Naive thymus-derived CD4-positive, alpha-beta T cell (primary cell): ENCODE measurements around the gene TEX101. TPM values are rescaled to one million over a fixed set of nuclear protein-coding genes. Genes with fewer than 3 reads are reported as not detected.
A peak's percentile ranks its signal among the peaks of the same experiment; 100 is the strongest.

ENCODE experiments used
- ATAC-seq: fragments of 150-1000 bp; cut with Tn5 transposase; 2 replicates; pipeline ENCODE4 v1.10.0; 2021; ENCODE audit warnings: mild to moderate bottlenecking, moderate library complexity
- CTCF ChIA-PET: fragments of 350-600 bp; sonication (Branson Sonifier 250); formaldehyde crosslinking; loops from one replicate; lab custom pipeline; 2021; ENCODE audit warnings: antibody characterized with exemption; lab: Charles Lee
- POLR2A ChIA-PET: fragments of 350-600 bp; sonication (Branson Sonifier 250); formaldehyde crosslinking; loops from one replicate; lab custom pipeline; 2021; ENCODE audit warnings: antibody characterized with exemption, inconsistent platforms; lab: Charles Lee
- DNase-seq, 9 donors: peaks; one replicate each; pipeline versions ENCODE4 v3.0.0 to v3.0.0-alpha.2; 2020 to 2022; ENCODE audit warnings: mixed read lengths in 1 of 9
- H3K27ac ChIP-seq: one replicate; pipeline ENCODE4 v1.7.0; 2013; ENCODE audit warnings: mild to moderate bottlenecking, low read depth, low read length, moderate library complexity
- H3K27me3 ChIP-seq, 2 donors: one replicate each; pipeline ENCODE4 v1.7.0; 2013; ENCODE audit warnings: low read length in 2 of 2, mild to moderate bottlenecking in 2 of 2, moderate library complexity in 2 of 2; ENCODE audit not compliant: control insufficient read depth in 2 of 2, insufficient read depth in 2 of 2
- H3K36me3 ChIP-seq, 3 experiments: 1 replicate in 2 of 3; 2 replicates in 1 of 3; pipeline ENCODE4 v1.7.0; 2013; ENCODE audit warnings: low read length in 3 of 3, mild to moderate bottlenecking in 3 of 3, moderate library complexity in 1 of 3; ENCODE audit not compliant: insufficient read depth in 3 of 3, control insufficient read depth in 2 of 3
- H3K4me1 ChIP-seq, 2 donors: one replicate each; pipeline ENCODE4 v1.7.0; 2013; ENCODE audit warnings: low read length in 2 of 2, mild to moderate bottlenecking in 2 of 2, moderate library complexity in 1 of 2; ENCODE audit not compliant: control insufficient read depth in 2 of 2, insufficient read depth in 2 of 2
- H3K4me3 ChIP-seq: 2 replicates; pipeline ENCODE4 v1.7.0; 2013; ENCODE audit warnings: mild to moderate bottlenecking, low read length
- H3K9me3 ChIP-seq, 3 experiments: 1 replicate in 2 of 3; 2 replicates in 1 of 3; pipeline ENCODE4 v1.7.0; 2013; ENCODE audit warnings: low read length in 3 of 3; ENCODE audit not compliant: control insufficient read depth in 2 of 3
- H3K27ac Mint-ChIP-seq, 9 donors: one replicate each; pipeline ENCODE4 v1.8.0; 2020 to 2022; ENCODE audit warnings: mixed read lengths in 9 of 9, mild to moderate bottlenecking in 8 of 9, moderate library complexity in 5 of 9, inconsistent platforms in 2 of 9
- H3K27me3 Mint-ChIP-seq, 5 donors: one replicate each; pipeline ENCODE4 v1.8.0; 2021 to 2022; ENCODE audit warnings: mixed read lengths in 5 of 5, mild to moderate bottlenecking in 1 of 5
- H3K36me3 Mint-ChIP-seq, 5 donors: one replicate each; pipeline ENCODE4 v1.8.0; 2020 to 2022; ENCODE audit warnings: mixed read lengths in 5 of 5, mild to moderate bottlenecking in 3 of 5, inconsistent platforms in 1 of 5
- H3K4me1 Mint-ChIP-seq, 7 donors: one replicate each; pipeline ENCODE4 v1.8.0; 2020 to 2022; ENCODE audit warnings: mixed read lengths in 7 of 7, mild to moderate bottlenecking in 3 of 7, inconsistent platforms in 1 of 7
- H3K4me3 Mint-ChIP-seq, 10 donors: one replicate each; pipeline ENCODE4 v1.8.0; 2020 to 2022; ENCODE audit warnings: mild to moderate bottlenecking in 10 of 10, mixed read lengths in 10 of 10, moderate library complexity in 6 of 10, inconsistent platforms in 2 of 10
- H3K9me3 Mint-ChIP-seq, 11 donors: one replicate each; pipeline ENCODE4 v1.8.0; 2020 to 2022; ENCODE audit warnings: mixed read lengths in 11 of 11, mild to moderate bottlenecking in 4 of 11, inconsistent platforms in 1 of 11, moderate library complexity in 1 of 11
- intact Hi-C, 2 donors: fragments of 100-400 bp; cut with micrococcal nuclease; formaldehyde crosslinking; loops; one replicate each; pipeline ENCODE4 v1.15.1; 2023
- polyA plus RNA-seq, 2 donors: library from polyadenylated mRNA; unstranded; fragments of 300-500 nt; fragmentation: Illumina TruSeq; gene quantifications; one replicate each; pipeline ENCODE4 v1.2.3, GENCODE V29; 2021
- total RNA-seq, 6 experiments: library from RNA in 5 of 6; stranded (reverse) in 5 of 6; gene quantifications; 1 replicate in 5 of 6; 2 replicates in 1 of 6; pipeline ENCODE4 v1.2.3 and lab custom pipeline; 2021 to 2026

TEX101 gene
- total and polyA plus RNA-seq, 7 experiments from 2014 or later: 1.1 TPM; not detected in 6

DNA sequence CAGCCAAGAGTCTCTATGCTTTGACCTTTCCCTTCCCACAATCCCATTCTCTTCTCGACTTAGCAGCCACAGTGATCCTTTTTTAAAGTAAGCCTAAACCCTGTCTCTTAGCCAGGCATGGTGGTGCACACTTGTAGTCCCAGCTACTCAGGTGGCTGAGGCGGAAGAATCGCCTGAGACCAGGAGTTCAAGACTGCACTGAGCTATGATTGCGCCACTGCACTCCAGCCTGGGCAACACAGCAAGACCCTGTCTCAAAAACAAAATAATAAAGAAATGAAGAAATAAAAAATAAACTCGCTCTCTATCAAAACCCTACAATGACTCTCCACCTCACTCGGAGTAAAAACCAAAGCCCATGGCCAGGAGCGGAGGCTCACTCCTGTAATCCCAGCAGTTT lies 14.7 kb downstream of the TEX101 start:
- no peak overlapping the region for H3K4me3 Mint-ChIP-seq
- ATAC-seq: no peak
- no peaks in the 10 kb centered on the region for H3K36me3 Mint-ChIP-seq
- no peak overlapping the region for H3K27ac ChIP-seq
- H3K9me3 ChIP-seq: no peaks in the 10 kb centered on the region
- peaks cover 18 to 37% (median 28%) of the 10 kb centered on the region in 7 donors for H3K4me1 Mint-ChIP-seq
- H3K9me3 Mint-ChIP-seq: no peaks in the 10 kb centered on the region
- peaks cover 0 to 8% (median 0%) of the 10 kb centered on the region in 5 donors for H3K27me3 Mint-ChIP-seq
- DNase-seq: no peak
- H3K36me3 ChIP-seq: no peaks in the 10 kb centered on the region
- CTCF ChIA-PET: interaction anchor here (1.1 to 1.2 kb wide), 2 partner anchors 18 to 90 kb away, joined by 3 to 5 read pairs; no protein-coding TSS in a partner anchor
- H3K27ac Mint-ChIP-seq: peak overlapping the region in 3 of 9 donors; percentile 1 to 88 (median 60)
- intact Hi-C loops: no loop called here
- POLR2A ChIA-PET: interaction anchor here (0.7 kb wide), 1 partner anchor 75 kb away, joined by 3 read pairs; no protein-coding TSS in a partner anchor
- H3K4me3 ChIP-seq: no peak overlapping the region
- H3K4me1 ChIP-seq: peaks cover 5 to 11% of the 10 kb centered on the region in 2 donors
- no peaks in the 10 kb centered on the region for H3K27me3 ChIP-seq

DNA sequence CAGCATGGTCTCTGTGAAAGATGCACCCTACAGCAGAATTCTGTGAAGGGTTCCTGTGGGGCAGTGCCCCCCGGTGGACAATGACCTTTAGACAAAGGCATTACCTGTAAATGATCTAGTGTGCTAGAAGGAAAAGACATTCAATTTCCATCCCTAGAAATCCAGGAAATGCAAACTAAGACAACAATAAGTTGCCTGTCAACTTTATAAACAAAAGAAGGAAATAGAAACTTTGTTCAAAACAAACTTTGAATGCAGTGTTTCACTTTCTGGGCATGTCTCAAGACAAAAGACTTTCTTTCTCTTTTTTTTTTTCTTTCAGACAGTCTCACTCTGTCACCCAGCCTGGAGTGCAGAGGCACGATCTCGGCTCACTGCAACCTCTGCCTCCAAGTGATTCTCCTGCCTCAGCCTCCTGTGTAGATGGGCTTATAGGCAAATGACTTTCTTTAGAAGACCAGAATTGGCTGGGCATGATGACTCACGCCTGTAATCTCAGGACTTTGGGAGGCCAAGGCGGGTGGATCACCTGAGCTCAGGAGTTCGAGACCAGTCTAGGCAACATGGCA lies 15.5 kb downstream of the TEX101 start:
- Histone ChIP-seq H3K4me3 (no peak overlapping the region), H3K9me3 (no peaks in the 10 kb centered on the region), H3K4me1 (peaks cover 5 to 11% of the 10 kb centered on the region in 2 donors), H3K27me3 (no peaks in the 10 kb centered on the region), H3K27ac (no peak overlapping the region), H3K36me3 (no peaks in the 10 kb centered on the region)
- no peaks in the 10 kb centered on the region for H3K9me3 Mint-ChIP-seq
- H3K36me3 Mint-ChIP-seq: no peaks in the 10 kb centered on the region
- DNase-seq (peak in 2 of 9 donors; percentile 30 to 58), ATAC-seq (no peak)
- H3K27ac Mint-ChIP-seq: peak overlapping the region in 6 of 9 donors; percentile 28 to 92 (median 68)
- ChIA-PET CTCF (interaction anchor here (0.7 to 4.9 kb wide), 5 partner anchors 18 to 95 kb away, joined by 3 to 74 read pairs (median 4); partner anchors contain the start of gene LYPD3), POLR2A (no interaction called here)
- peak overlapping the region in 3 of 10 donors; percentile 40 to 61 (median 57) for H3K4me3 Mint-ChIP-seq
- intact Hi-C loops: loop anchor here in 1 of 2 donors (10.0 kb wide), 1 partner anchor 355 kb away; the partner anchor contains the start of gene KCNN4
- peaks cover 16 to 37% (median 25%) of the 10 kb centered on the region in 7 donors for H3K4me1 Mint-ChIP-seq
- peaks cover 0 to 6% (median 0%) of the 10 kb centered on the region in 5 donors for H3K27me3 Mint-ChIP-seq

DNA sequence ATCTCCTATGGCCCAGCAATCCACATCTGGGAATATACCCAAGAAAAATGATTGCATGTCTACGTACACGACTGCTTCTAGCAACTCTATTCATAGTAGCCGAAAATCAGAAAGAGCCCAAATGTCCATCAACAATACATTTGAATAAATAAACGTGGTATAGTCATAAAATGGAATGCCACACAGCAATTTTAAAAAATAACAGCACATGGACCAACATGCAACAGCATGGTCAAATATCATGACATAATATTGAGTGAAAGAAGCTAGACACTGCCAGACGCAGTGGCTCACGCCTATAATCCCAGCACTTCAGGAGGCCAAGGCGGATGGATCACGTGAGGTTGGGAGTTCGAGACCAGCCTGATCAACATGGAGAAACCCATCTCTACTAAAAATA lies 16.3 kb downstream of the TEX101 start:
- CTCF ChIA-PET: interaction anchor here (0.7 to 6.1 kb wide), 7 partner anchors 17 to 94 kb away, joined by 3 to 102 read pairs (median 4); partner anchors contain the start of gene LYPD3
- no peaks in the 10 kb centered on the region for H3K36me3 ChIP-seq
- intact Hi-C loops: loop anchor here in 1 of 2 donors (10.0 kb wide), 1 partner anchor 354 kb away; the partner anchor contains the start of gene KCNN4
- Mint-ChIP-seq H3K4me1 (peaks cover 13 to 38% (median 26%) of the 10 kb centered on the region in 7 donors), H3K9me3 (peaks cover 0 to 2% (median 0%) of the 10 kb centered on the region in 11 donors), H3K4me3 (peak overlapping the region in 1 of 10 donors; percentile 57), H3K27ac (peak overlapping the region in 4 of 9 donors; percentile 12 to 92 (median 76)), H3K27me3 (peaks cover 0 to 3% (median 0%) of the 10 kb centered on the region in 5 donors), H3K36me3 (peaks cover 0 to 2% (median 0%) of the 10 kb centered on the region in 5 donors)
- DNase-seq: no peak
- H3K27me3 ChIP-seq: no peaks in the 10 kb centered on the region
- peaks cover 5 to 11% of the 10 kb centered on the region in 2 donors for H3K4me1 ChIP-seq
- no peaks in the 10 kb centered on the region for H3K9me3 ChIP-seq
- POLR2A ChIA-PET: no interaction called here
- no peak overlapping the region for H3K4me3 ChIP-seq
- no peak for ATAC-seq
- no peak overlapping the region for H3K27ac ChIP-seq

DNA sequence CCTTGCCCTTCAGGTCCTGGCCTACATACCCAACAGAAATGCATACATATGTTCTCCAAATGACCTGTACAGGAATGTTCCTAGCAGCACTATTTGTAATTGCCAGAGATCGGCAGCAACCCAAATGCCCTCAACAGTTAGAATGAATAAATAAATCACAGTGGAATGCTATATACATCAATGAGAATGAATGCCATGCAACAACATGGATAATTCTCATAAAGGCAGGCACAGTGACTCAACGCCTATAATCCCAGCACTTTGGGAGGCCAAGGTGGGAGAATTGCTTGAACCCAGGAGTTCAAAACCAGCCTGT lies 18.6 kb downstream of the TEX101 start:
- Mint-ChIP-seq H3K27ac (peak overlapping the region in 8 of 9 donors; percentile 10 to 89 (median 70)), H3K27me3 (peaks cover 0 to 2% (median 0%) of the 10 kb centered on the region in 5 donors), H3K9me3 (peaks cover 0 to 8% (median 0%) of the 10 kb centered on the region in 11 donors), H3K36me3 (peaks cover 0 to 4% (median 0%) of the 10 kb centered on the region in 5 donors), H3K4me3 (peak overlapping the region in 1 of 10 donors; percentile 29), H3K4me1 (peaks cover 23 to 59% (median 46%) of the 10 kb centered on the region in 7 donors)
- ATAC-seq: no peak
- Histone ChIP-seq H3K36me3 (no peaks in the 10 kb centered on the region), H3K27me3 (no peaks in the 10 kb centered on the region), H3K9me3 (no peaks in the 10 kb centered on the region), H3K27ac (no peak overlapping the region), H3K4me1 (peaks cover 14 to 27% of the 10 kb centered on the region in 2 donors), H3K4me3 (no peak overlapping the region)
- intact Hi-C loops: loop anchor here (1.0 to 10.0 kb wide), 4 partner anchors 14 to 351 kb away; partner anchors contain the start of gene KCNN4 (in 1 of the 2)
- CTCF ChIA-PET: interaction anchor here (1.6 to 6.1 kb wide), 3 partner anchors 14 to 87 kb away, joined by 7 to 102 read pairs (median 74); partner anchors contain the start of gene PHLDB3
- POLR2A ChIA-PET: interaction anchor here (1.1 to 3.2 kb wide), 3 partner anchors 14 to 89 kb away, joined by 3 to 23 read pairs (median 3); no protein-coding TSS in a partner anchor
- no peak for DNase-seq

DNA sequence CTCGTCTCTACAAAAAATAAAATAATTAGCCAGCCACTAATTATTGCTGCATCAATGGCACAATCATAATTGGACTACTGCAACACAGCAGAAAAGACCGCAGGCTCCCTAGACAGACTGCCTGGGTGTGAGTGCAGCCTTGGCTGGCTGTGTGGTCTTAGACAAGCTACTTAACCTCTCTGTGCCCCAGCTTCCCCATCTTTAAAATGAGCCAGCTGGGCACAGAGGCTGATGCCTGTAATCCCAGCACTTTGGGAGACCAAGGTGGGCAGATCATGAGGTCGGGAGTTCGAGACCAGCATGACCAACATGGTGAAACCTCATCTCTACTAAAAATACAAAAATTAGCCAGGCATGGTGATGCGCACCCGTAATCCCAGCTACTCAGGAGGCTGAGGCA lies 19.0 kb downstream of the TEX101 start:
- no peak overlapping the region for H3K27ac ChIP-seq
- Mint-ChIP-seq H3K27ac (peak overlapping the region in 1 of 9 donors; percentile 20), H3K36me3 (peaks cover 0 to 4% (median 0%) of the 10 kb centered on the region in 5 donors), H3K4me3 (no peak overlapping the region), H3K9me3 (peaks cover 0 to 9% (median 0%) of the 10 kb centered on the region in 11 donors), H3K4me1 (peaks cover 27 to 62% (median 49%) of the 10 kb centered on the region in 7 donors), H3K27me3 (peaks cover 0 to 2% (median 0%) of the 10 kb centered on the region in 5 donors)
- CTCF ChIA-PET: interaction anchor here (1.1 to 6.1 kb wide), 3 partner anchors 14 to 94 kb away, joined by 3 to 102 read pairs (median 74); no protein-coding TSS in a partner anchor
- no peaks in the 10 kb centered on the region for H3K36me3 ChIP-seq
- no peaks in the 10 kb centered on the region for H3K9me3 ChIP-seq
- no peaks in the 10 kb centered on the region for H3K27me3 ChIP-seq
- H3K4me1 ChIP-seq: peaks cover 18 to 31% of the 10 kb centered on the region in 2 donors
- DNase-seq: no peak
- intact Hi-C loops: loop anchor here (1.0 to 10.0 kb wide), 4 partner anchors 14 to 351 kb away; partner anchors contain the start of gene KCNN4 (in 1 of the 2)
- no peak for ATAC-seq
- POLR2A ChIA-PET: interaction anchor here (1.1 to 3.2 kb wide), 2 partner anchors 13 to 86 kb away, joined by 3 to 23 read pairs; no protein-coding TSS in a partner anchor
- no peak overlapping the region for H3K4me3 ChIP-seq

DNA sequence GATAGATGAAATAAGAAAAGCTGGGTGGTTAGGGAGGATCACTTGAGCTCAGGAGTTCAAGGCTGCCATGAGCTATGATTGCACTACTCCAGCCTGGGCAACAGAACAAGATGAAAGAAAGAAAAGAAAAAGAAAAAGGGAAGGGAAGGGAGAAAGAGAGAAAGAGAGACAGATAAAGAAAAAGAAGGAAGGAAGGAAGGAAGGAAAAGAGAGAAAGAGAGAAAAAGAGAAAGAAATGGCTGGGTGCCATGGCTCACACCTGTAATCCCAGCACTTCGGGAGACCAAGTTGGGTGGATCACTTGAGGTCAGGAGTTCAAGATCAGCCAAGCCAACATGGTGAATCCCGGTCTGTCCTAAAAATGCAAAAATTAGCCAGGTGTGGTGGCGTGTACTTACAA lies 21.1 kb downstream of the TEX101 start:
- no peaks in the 10 kb centered on the region for H3K9me3 ChIP-seq
- ATAC-seq (no peak), DNase-seq (no peak)
- H3K4me3 ChIP-seq: no peak overlapping the region
- peaks cover 28 to 40% of the 10 kb centered on the region in 2 donors for H3K4me1 ChIP-seq
- Mint-ChIP-seq H3K4me3 (peak overlapping the region in 2 of 10 donors; percentile 45 to 71), H3K27me3 (peaks cover 0 to 2% (median 0%) of the 10 kb centered on the region in 5 donors), H3K4me1 (peaks cover 37 to 71% (median 63%) of the 10 kb centered on the region in 7 donors), H3K27ac (peak overlapping the region; percentile 5 to 92 (median 83)), H3K36me3 (peaks cover 0 to 10% (median 0%) of the 10 kb centered on the region in 5 donors), H3K9me3 (peaks cover 0 to 9% (median 0%) of the 10 kb centered on the region in 11 donors)
- CTCF ChIA-PET: interaction anchor here (1.1 to 6.1 kb wide), 4 partner anchors 12 to 97 kb away, joined by 3 to 102 read pairs (median 26); partner anchors contain the start of genes PHLDB3 and ZNF575
- H3K36me3 ChIP-seq: no peaks in the 10 kb centered on the region
- no peaks in the 10 kb centered on the region for H3K27me3 ChIP-seq
- H3K27ac ChIP-seq: no peak overlapping the region
- POLR2A ChIA-PET: interaction anchor here (1.0 to 3.0 kb wide), 5 partner anchors 12 to 89 kb away, joined by 3 to 13 read pairs (median 4); partner anchors contain the start of gene PHLDB3
- intact Hi-C loops: loop anchor here in 1 of 2 donors (10.0 kb wide), 1 partner anchor 349 kb away; the partner anchor contains the start of gene KCNN4
